ENCODE results near the gene LPAR2. TPM values are rescaled to one million over a fixed set of nuclear protein-coding genes. Genes with fewer than 3 reads are reported as not detected.

LPAR2 gene
- total RNA-seq, 2 donors from 2014 or later = 60.4 to 81.7 TPM

- H3K36me3 ChIP-seq (ENCODE audit: control insufficient read depth, insufficient read depth, low read length) = peaks cover 75% of the 10 kb centered on the region
- H3K27me3 ChIP-seq (ENCODE audit: control insufficient read depth, insufficient read depth, low read length, poor library complexity, severe bottlenecking) = no peaks in the 10 kb centered on the region
- WGBS, 2 experiments (ENCODE audit: insufficient coverage in 1 of 2, insufficient read length in 1 of 2) = 96 to 97% methylated on average over 16 to 22 of the region's 22 CpGs
- peaks cover 68% of the 10 kb centered on the region for H3K36me3 Mint-ChIP-seq (ENCODE audit: low read depth)
- no peak overlapping the region for H3K27ac Mint-ChIP-seq
- no peak for DNase-seq
- H3K4me3 ChIP-seq (ENCODE audit: low read length) = no peak overlapping the region
- no peak overlapping the region for H3K4me3 Mint-ChIP-seq
- H3K9ac ChIP-seq (ENCODE audit: extremely low read depth, low read length, poor library complexity, severe bottlenecking) = no peak overlapping the region
- no peak overlapping the region for H3K27ac ChIP-seq (ENCODE audit: low read depth, low read length)
- no peaks in the 10 kb centered on the region for H3K27me3 Mint-ChIP-seq (ENCODE audit: insufficient read depth)
- no peaks in the 10 kb centered on the region for H3K9me3 ChIP-seq (ENCODE audit: control insufficient read depth, low read length)
- TF ChIP-seq, protein P1, sequence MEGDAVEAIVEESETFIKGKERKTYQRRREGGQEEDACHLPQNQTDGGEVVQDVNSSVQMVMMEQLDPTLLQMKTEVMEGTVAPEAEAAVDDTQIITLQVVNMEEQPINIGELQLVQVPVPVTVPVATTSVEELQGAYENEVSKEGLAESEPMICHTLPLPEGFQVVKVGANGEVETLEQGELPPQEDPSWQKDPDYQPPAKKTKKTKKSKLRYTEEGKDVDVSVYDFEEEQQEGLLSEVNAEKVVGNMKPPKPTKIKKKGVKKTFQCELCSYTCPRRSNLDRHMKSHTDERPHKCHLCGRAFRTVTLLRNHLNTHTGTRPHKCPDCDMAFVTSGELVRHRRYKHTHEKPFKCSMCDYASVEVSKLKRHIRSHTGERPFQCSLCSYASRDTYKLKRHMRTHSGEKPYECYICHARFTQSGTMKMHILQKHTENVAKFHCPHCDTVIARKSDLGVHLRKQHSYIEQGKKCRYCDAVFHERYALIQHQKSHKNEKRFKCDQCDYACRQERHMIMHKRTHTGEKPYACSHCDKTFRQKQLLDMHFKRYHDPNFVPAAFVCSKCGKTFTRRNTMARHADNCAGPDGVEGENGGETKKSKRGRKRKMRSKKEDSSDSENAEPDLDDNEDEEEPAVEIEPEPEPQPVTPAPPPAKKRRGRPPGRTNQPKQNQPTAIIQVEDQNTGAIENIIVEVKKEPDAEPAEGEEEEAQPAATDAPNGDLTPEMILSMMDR (conservative IDR thresholded peaks at IDR 0.05) = no peak
- H3K4me1 Mint-ChIP-seq = no peaks in the 10 kb centered on the region
- H3K9me3 Mint-ChIP-seq = no peaks in the 10 kb centered on the region
- H3K4me1 ChIP-seq (ENCODE audit: control insufficient read depth, insufficient read depth, low read length) = no peaks in the 10 kb centered on the region
These were observed 21.6 kb upstream of the LPAR2 start for GRCh38 chr19:19649580-19649995.

DNA sequence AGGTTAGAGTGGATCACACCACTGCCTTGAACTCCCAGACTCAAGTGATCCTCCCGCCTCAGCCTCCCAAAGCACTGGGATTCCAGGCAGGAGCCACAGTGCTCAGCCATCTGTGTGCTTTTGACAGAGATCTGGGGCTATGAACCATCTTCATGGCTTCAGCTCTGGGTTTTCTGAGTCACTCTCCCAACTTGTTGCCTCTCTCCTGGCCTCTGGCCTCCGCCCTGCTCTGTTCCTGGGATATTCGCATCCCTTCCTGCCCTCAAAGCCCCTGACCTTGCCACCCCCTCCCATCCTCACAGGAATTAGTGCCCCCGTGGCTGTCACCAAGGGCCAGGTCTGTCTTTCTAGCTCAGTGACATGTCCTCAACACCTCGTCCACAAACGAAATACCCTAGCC, 21.1 kb upstream of the LPAR2 start:
- peaks cover 68% of the 10 kb centered on the region for H3K36me3 Mint-ChIP-seq (ENCODE audit: low read depth)

DNA sequence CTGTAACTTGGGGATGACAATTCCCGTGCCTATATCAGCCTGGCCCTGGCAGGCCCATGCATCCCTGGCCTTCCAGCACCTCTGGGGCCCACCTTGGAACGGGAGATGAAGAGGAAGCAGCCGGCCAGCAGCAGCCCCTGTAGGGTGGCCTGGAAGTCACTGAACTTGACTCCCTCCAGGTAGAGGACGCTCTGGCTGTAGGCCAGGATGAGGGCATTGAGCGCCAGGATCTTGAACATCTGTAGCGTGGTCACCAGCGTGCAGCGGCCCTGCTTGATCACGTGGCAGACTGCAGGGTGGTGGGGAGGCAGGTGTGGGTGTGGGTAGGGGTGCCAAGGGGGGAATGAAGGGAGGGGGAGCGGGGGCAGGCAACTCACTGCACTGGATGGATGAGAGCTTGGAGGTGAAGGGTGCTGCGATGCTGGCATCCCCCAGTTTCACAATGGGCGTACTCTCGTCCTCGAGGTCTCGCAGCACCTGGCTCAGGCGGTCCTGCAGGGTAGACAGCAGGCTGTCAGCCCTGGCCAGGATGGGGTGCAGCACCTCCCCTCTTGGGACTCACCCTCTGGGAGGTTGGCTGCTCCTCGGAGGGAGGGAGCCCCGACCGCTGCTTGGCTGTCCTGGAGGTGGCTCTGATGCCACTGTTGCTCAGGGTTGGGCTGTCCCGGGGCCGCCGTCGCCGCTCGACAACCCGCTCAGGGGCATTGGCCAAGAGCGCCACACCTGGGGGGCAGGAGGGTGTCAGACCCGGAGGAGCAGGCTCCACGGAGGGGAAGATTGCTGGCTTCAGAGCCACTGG, 19.2 kb upstream of the LPAR2 start:
- H3K36me3 Mint-ChIP-seq (ENCODE audit: low read depth) = peaks cover 56% of the 10 kb centered on the region
- Histone ChIP-seq H3K36me3 (ENCODE audit: control insufficient read depth, insufficient read depth, low read length) (peaks cover 56% of the 10 kb centered on the region), H3K27ac (ENCODE audit: low read depth, low read length) (no peak overlapping the region), H3K4me3 (ENCODE audit: low read length) (no peak overlapping the region), H3K4me1 (ENCODE audit: control insufficient read depth, insufficient read depth, low read length) (peaks cover 4% of the 10 kb centered on the region), H3K27me3 (ENCODE audit: control insufficient read depth, insufficient read depth, low read length, poor library complexity, severe bottlenecking) (no peaks in the 10 kb centered on the region), H3K9ac (ENCODE audit: extremely low read depth, low read length, poor library complexity, severe bottlenecking) (no peak overlapping the region), H3K9me3 (ENCODE audit: control insufficient read depth, low read length) (no peaks in the 10 kb centered on the region)
- H3K4me3 Mint-ChIP-seq = no peak overlapping the region
- TF ChIP-seq, protein P1 (conservative IDR thresholded peaks at IDR 0.05) = no peak
- DNase-seq = no peak
- H3K9me3 Mint-ChIP-seq = no peaks in the 10 kb centered on the region
- no peaks in the 10 kb centered on the region for H3K27me3 Mint-ChIP-seq (ENCODE audit: insufficient read depth)
- no peak overlapping the region for H3K27ac Mint-ChIP-seq
- H3K4me1 Mint-ChIP-seq = peaks cover 8% of the 10 kb centered on the region
- WGBS, 2 experiments (ENCODE audit: insufficient coverage in 1 of 2, insufficient read length in 1 of 2) = 96 to 98% methylated on average over 11 to 29 of the region's 29 CpGs

More for the DNA sequence above, 21.1 kb upstream of the LPAR2 start:
- 91 to 97% methylated on average over 5 to 6 of the region's 6 CpGs for WGBS, 2 experiments (ENCODE audit: insufficient coverage in 1 of 2, insufficient read length in 1 of 2)
- Histone ChIP-seq H3K9ac (ENCODE audit: extremely low read depth, low read length, poor library complexity, severe bottlenecking) (no peak overlapping the region), H3K27me3 (ENCODE audit: control insufficient read depth, insufficient read depth, low read length, poor library complexity, severe bottlenecking) (no peaks in the 10 kb centered on the region), H3K9me3 (ENCODE audit: control insufficient read depth, low read length) (no peaks in the 10 kb centered on the region), H3K4me1 (ENCODE audit: control insufficient read depth, insufficient read depth, low read length) (no peaks in the 10 kb centered on the region), H3K27ac (ENCODE audit: low read depth, low read length) (no peak overlapping the region), H3K36me3 (ENCODE audit: control insufficient read depth, insufficient read depth, low read length) (peaks cover 73% of the 10 kb centered on the region), H3K4me3 (ENCODE audit: low read length) (no peak overlapping the region)
- Mint-ChIP-seq H3K9me3 (no peaks in the 10 kb centered on the region), H3K4me3 (no peak overlapping the region), H3K27ac (no peak overlapping the region), H3K4me1 (no peaks in the 10 kb centered on the region), H3K27me3 (ENCODE audit: insufficient read depth) (no peaks in the 10 kb centered on the region)
- no peak for DNase-seq
- TF ChIP-seq, protein P1 (conservative IDR thresholded peaks at IDR 0.05) = no peak
